Panc1 (cell line): Measurements from ENCODE around the gene DUSP1.
"Not testable (repeated sequence)": the region's sequence is repeated elsewhere in the genome, so short reads cannot be mapped to it uniquely, and the experiment has no call there.

Experiments
- POLR2AphosphoS5 ChIP-seq: IDR thresholded peaks from 2 replicates; pipeline ENCODE4 v1.6.1; 2012; ENCODE audit warnings: mild to moderate bottlenecking, low read depth, low read length, moderate library complexity
- TF ChIP-seq, protein P1 (sequence below): fragments of 450-650 bp; IDR thresholded peaks from 2 replicates; pipeline ENCODE4 v1.5.1; 2017; ENCODE audit warnings: mild to moderate bottlenecking
- TF ChIP-seq, protein P2 (sequence below), 2 experiments: IDR thresholded peaks; 2 replicates each; pipeline ENCODE4 v1.6.1; 2011 to 2012; ENCODE audit warnings: low read depth in 2 of 2, control low read depth in 1 of 2, low read length in 1 of 2, mild to moderate bottlenecking in 1 of 2, moderate library complexity in 1 of 2; ENCODE audit not compliant: insufficient read depth in 1 of 2

DNA sequence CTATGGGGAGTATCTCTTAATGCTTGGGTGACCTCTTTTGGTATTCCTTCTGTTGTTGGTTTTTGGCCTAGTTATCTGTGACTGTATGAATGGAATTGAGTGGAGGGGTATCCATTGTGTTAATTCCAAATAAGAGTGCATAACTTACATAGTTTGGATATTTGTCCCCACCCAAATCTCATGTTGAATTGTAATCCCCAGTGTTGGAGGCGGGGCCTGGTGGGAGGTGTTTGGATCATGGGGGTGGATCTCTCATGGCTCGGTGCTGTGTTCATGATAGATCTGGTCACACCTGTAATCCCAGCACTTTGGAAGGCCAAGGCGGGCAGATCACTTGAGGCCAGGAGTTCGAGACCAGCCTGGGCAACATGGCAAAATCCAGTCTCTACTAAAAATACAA lies 13.2 kb upstream of the DUSP1 start:
- TF ChIP-seq, protein P1, sequence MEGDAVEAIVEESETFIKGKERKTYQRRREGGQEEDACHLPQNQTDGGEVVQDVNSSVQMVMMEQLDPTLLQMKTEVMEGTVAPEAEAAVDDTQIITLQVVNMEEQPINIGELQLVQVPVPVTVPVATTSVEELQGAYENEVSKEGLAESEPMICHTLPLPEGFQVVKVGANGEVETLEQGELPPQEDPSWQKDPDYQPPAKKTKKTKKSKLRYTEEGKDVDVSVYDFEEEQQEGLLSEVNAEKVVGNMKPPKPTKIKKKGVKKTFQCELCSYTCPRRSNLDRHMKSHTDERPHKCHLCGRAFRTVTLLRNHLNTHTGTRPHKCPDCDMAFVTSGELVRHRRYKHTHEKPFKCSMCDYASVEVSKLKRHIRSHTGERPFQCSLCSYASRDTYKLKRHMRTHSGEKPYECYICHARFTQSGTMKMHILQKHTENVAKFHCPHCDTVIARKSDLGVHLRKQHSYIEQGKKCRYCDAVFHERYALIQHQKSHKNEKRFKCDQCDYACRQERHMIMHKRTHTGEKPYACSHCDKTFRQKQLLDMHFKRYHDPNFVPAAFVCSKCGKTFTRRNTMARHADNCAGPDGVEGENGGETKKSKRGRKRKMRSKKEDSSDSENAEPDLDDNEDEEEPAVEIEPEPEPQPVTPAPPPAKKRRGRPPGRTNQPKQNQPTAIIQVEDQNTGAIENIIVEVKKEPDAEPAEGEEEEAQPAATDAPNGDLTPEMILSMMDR = not testable (repeated sequence)
- not testable (repeated sequence) for TF ChIP-seq POLR2AphosphoS5
- TF ChIP-seq, protein P2, sequence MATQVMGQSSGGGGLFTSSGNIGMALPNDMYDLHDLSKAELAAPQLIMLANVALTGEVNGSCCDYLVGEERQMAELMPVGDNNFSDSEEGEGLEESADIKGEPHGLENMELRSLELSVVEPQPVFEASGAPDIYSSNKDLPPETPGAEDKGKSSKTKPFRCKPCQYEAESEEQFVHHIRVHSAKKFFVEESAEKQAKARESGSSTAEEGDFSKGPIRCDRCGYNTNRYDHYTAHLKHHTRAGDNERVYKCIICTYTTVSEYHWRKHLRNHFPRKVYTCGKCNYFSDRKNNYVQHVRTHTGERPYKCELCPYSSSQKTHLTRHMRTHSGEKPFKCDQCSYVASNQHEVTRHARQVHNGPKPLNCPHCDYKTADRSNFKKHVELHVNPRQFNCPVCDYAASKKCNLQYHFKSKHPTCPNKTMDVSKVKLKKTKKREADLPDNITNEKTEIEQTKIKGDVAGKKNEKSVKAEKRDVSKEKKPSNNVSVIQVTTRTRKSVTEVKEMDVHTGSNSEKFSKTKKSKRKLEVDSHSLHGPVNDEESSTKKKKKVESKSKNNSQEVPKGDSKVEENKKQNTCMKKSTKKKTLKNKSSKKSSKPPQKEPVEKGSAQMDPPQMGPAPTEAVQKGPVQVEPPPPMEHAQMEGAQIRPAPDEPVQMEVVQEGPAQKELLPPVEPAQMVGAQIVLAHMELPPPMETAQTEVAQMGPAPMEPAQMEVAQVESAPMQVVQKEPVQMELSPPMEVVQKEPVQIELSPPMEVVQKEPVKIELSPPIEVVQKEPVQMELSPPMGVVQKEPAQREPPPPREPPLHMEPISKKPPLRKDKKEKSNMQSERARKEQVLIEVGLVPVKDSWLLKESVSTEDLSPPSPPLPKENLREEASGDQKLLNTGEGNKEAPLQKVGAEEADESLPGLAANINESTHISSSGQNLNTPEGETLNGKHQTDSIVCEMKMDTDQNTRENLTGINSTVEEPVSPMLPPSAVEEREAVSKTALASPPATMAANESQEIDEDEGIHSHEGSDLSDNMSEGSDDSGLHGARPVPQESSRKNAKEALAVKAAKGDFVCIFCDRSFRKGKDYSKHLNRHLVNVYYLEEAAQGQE (IDR thresholded peaks at IDR 0.05; ENCODE audit: insufficient read depth in 1 of 2, low read depth in 2 of 2, low read length in 1 of 2) = not testable (repeated sequence)
